Hepatocyte (in vitro differentiated cells): ENCODE data around the gene HOXD3. TPM values are rescaled to one million over a fixed set of nuclear protein-coding genes. Genes with fewer than 3 reads are reported as not detected.

Experiments used
- DNase-seq: peaks from one replicate; pipeline ENCODE4 v3.0.0-alpha.2; 2016; ENCODE audit warnings: low spot score
- H2AFZ ChIP-seq: fragments of 200-600 bp; sonication (generic); 2 replicates; pipeline ENCODE4 v1.6.0; 2016; ENCODE audit warnings: antibody characterized with exemption, mild to moderate bottlenecking
- H3K27ac ChIP-seq: fragments of 200-600 bp; sonication (generic); 2 replicates; pipeline ENCODE4 v1.5.1; 2016; ENCODE audit warnings: mild to moderate bottlenecking
- H3K27me3 ChIP-seq: fragments of 200-600 bp; sonication (generic); 2 replicates; pipeline ENCODE4 v1.6.1; 2016
- H3K36me3 ChIP-seq: fragments of 200-600 bp; sonication (generic); replicated peaks from 2 replicates; pipeline ENCODE4 v1.5.1; 2016; ENCODE audit warnings: low read depth; ENCODE audit not compliant: insufficient read depth
- H3K4me1 ChIP-seq: fragments of 200-600 bp; sonication (generic); 2 replicates; pipeline ENCODE4 v1.5.1; 2016; ENCODE audit warnings: mild to moderate bottlenecking, moderate library complexity; ENCODE audit not compliant: insufficient read depth
- H3K4me2 ChIP-seq: fragments of 200-600 bp; sonication (generic); 2 replicates; pipeline ENCODE4 v1.6.0; 2016
- H3K4me3 ChIP-seq: fragments of 200-600 bp; sonication (generic); 2 replicates; pipeline ENCODE4 v1.5.1; 2016; ENCODE audit warnings: mild to moderate bottlenecking
- H3K79me2 ChIP-seq: fragments of 200-600 bp; sonication (generic); 2 replicates; pipeline ENCODE4 v1.6.0; 2017; ENCODE audit warnings: mild to moderate bottlenecking
- H3K9me2 ChIP-seq: fragments of 200-600 bp; sonication (generic); replicated peaks from 2 replicates; pipeline ENCODE4 v1.6.0; 2017; ENCODE audit warnings: mild to moderate bottlenecking; ENCODE audit not compliant: insufficient read depth
- H3K9me3 ChIP-seq: fragments of 200-600 bp; sonication (generic); 2 replicates; pipeline ENCODE4 v1.5.1; 2016; ENCODE audit warnings: low read depth, mild to moderate bottlenecking
- H4K20me1 ChIP-seq: fragments of 200-600 bp; sonication (generic); 2 replicates; pipeline ENCODE4 v1.6.0; 2016; ENCODE audit warnings: mild to moderate bottlenecking; ENCODE audit not compliant: insufficient read depth, poor library complexity, severe bottlenecking
- EZH2 ChIP-seq: fragments of 200-600 bp; sonication (generic); IDR thresholded peaks from 2 replicates; pipeline ENCODE4 v1.6.1; 2016; ENCODE audit warnings: antibody characterized with exemption, mild to moderate bottlenecking, borderline replicate concordance
- EZH2phosphoT487 ChIP-seq: fragments of 200-600 bp; sonication (generic); IDR thresholded peaks from one replicate; pipeline ENCODE4 v1.6.1; 2018; ENCODE audit warnings: antibody characterized with exemption, mild to moderate bottlenecking, low read depth, moderate library complexity; ENCODE audit not compliant: unreplicated experiment, severe bottlenecking
- WGBS: methylation state at CpG from one replicate; pipeline ENCODE4 v1.1.6; 2016; ENCODE audit warnings: low lambda C conversion rate; ENCODE audit errors: missing lambda C conversion rate; 5-methylcytosine and 5-hydroxymethylcytosine counted together
- polyA plus RNA-seq: library from polyadenylated mRNA; unstranded; fragments of >200 nt; fragmentation: Nextera tagmentation; extraction: Ambion mirVana; gene quantifications from 2 replicates; pipeline ENCODE4 v1.2.1, GENCODE V29; 2016
- total RNA-seq: library from RNA; depleted of rRNA; stranded (reverse); fragments of >200 nt; gene quantifications from 2 replicates; pipeline ENCODE4 v1.2.3, GENCODE V29; 2014
- TF ChIP-seq, protein P1 (sequence below): fragments of 200-600 bp; sonication (generic); IDR thresholded peaks from 2 replicates; pipeline ENCODE4 v1.5.1; 2016; ENCODE audit warnings: antibody characterized with exemption, mild to moderate bottlenecking; ENCODE audit not compliant: poor library complexity

The HOXD3 gene
- total and polyA plus RNA-seq, 2 experiments from 2014 or later = 0.13 TPM; not detected in 1

DNA sequence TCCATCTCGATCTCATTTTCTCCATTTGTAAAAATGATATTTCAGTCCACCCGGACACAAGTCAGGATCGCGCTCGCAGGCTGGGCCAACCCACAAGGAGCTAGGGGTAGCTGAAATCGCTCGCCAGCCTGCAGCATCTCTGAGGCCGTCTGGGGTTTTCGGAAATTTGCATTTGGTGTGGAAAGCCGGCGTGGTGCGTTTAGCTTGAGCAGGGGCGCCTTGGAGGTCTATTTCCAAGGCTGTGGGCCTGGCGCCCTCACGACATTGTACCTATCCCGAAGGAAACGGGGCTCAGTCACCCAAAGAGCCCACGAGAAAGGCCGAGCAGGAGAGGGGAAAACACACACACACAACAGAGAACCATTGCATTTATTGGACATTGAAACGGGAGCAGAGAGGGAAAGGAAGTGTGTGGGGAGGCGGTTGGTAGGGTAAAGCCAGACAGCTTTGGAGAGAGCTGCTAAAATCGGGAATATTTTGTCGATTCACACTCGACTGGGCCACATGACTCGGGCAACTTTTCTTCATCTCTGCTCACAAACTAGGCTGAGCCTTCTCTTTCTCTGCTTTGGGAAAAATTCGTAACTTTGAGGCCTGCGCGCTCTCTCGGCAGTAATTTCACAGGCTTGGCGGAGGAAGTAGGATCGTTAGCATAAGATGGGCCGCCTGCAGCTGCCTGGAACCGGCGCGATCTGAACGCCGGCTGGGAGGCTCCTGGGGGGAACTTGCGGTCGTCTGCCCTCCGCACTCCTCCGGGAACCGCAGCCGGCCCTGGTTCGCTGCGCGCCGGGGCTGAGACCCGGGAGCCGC lies 28.7 kb upstream of the HOXD3 start:
- WGBS = 12% methylated on average over 49 of the region's 49 CpGs
- Histone ChIP-seq H3K4me2 (peak overlapping the region; percentile 91), H3K4me1 (peaks cover 14% of the 10 kb centered on the region), H3K9me3 (no peaks in the 10 kb centered on the region), H3K27ac (no peak overlapping the region), H3K36me3 (no peaks in the 10 kb centered on the region), H2AFZ (peak overlapping the region; percentile 55), H4K20me1 (no peaks in the 10 kb centered on the region), H3K4me3 (peak overlapping the region; percentile 56), H3K9me2 (no peaks in the 10 kb centered on the region), H3K79me2 (no peaks in the 10 kb centered on the region), H3K27me3 (peaks cover 91% of the 10 kb centered on the region)
- DNase-seq = no peak
- no peak for TF ChIP-seq EZH2
- TF ChIP-seq, protein P1, sequence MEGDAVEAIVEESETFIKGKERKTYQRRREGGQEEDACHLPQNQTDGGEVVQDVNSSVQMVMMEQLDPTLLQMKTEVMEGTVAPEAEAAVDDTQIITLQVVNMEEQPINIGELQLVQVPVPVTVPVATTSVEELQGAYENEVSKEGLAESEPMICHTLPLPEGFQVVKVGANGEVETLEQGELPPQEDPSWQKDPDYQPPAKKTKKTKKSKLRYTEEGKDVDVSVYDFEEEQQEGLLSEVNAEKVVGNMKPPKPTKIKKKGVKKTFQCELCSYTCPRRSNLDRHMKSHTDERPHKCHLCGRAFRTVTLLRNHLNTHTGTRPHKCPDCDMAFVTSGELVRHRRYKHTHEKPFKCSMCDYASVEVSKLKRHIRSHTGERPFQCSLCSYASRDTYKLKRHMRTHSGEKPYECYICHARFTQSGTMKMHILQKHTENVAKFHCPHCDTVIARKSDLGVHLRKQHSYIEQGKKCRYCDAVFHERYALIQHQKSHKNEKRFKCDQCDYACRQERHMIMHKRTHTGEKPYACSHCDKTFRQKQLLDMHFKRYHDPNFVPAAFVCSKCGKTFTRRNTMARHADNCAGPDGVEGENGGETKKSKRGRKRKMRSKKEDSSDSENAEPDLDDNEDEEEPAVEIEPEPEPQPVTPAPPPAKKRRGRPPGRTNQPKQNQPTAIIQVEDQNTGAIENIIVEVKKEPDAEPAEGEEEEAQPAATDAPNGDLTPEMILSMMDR = no peak
- no peak for TF ChIP-seq EZH2phosphoT487

DNA sequence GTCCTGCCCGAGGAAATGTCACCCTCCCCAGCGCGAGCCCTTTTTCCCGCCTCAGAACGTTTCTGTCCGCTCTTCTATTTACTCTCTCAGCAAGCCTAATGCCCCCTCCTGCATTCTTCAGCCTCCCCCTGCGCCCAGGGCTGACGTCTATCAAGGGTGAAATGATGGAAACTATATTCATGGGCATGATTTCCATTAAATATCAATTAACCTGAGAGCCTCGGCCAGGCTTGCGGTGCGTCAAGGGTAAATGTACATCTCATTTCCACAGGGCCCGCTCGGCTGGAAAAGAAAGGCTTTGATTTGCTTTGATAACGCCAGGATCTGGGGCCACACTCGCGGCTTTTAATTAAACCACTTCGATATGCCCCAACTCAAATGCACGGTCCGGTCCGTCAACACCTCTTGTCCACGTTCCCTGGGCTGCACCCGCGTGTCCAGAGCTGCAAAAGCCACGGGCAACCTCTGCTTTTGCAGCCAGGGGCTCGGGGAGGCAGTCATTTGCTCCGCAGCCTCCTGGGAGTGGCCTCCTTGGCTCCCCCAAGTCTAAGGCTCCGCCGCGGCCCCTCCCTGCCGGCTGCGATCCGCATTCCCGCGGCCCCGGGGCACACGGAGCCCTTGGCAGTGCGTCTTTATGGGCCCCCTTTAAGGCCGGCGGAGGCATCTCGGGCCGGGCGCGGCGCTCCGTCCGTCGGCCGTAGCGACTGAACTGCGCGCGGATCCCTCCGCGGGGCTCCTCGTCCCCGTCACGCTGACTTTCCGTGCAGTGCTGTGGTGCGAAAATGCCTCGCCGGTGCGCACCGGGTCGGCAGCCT lies 27.9 kb upstream of the HOXD3 start, which contains the start of gene HOXD8:
TSS of gene HOXD8 (plus strand) at position 724 of the 815 bp plus-strand sequence. CDS start 662 bp downstream, outside the sequence.
- Histone ChIP-seq H4K20me1 (no peaks in the 10 kb centered on the region), H3K36me3 (no peaks in the 10 kb centered on the region), H3K27me3 (peaks cover 91% of the 10 kb centered on the region), H3K27ac (no peak within 1 kb of the TSS), H2AFZ (peak within 1 kb of the TSS; percentile 55), H3K4me3 (peak within 1 kb of the TSS; percentile 56), H3K9me2 (no peaks in the 10 kb centered on the region), H3K9me3 (no peaks in the 10 kb centered on the region), H3K79me2 (no peaks in the 10 kb centered on the region), H3K4me1 (peaks cover 13% of the 10 kb centered on the region), H3K4me2 (peak within 1 kb of the TSS; percentile 91)
- 2% methylated on average over 54 of the region's 64 CpGs for WGBS
- peak; percentile 93 for TF ChIP-seq EZH2
- TF ChIP-seq EZH2phosphoT487 = no peak
- TF ChIP-seq, protein P1 = no peak
- peak; percentile 71 for DNase-seq

DNA sequence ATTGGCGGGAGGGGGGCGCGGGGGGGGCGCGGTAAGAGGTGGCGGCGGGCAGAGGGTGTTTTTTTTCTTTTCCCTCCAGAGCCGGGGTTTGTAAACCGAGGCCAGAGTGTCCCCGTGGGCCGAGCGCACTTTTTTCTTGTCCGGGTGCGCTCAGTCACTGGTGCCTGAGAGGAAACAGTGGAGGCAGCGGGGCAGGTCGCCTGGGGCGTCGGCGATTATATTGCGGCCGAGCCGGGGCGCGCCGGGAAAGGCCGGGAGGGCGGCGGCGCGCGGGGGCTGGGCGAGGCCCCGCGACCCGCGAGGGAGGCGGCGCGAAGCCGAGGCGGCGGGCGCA lies 27.3 kb upstream of the HOXD3 start:
- Histone ChIP-seq H2AFZ (peak overlapping the region; percentile 55), H3K9me2 (no peaks in the 10 kb centered on the region), H3K79me2 (no peaks in the 10 kb centered on the region), H3K9me3 (no peaks in the 10 kb centered on the region), H3K4me1 (peaks cover 13% of the 10 kb centered on the region), H3K36me3 (no peaks in the 10 kb centered on the region), H3K27me3 (peaks cover 91% of the 10 kb centered on the region), H3K27ac (no peak overlapping the region), H4K20me1 (no peaks in the 10 kb centered on the region), H3K4me3 (peak overlapping the region; percentile 56), H3K4me2 (peak overlapping the region; percentile 91)
- no peak for DNase-seq
- WGBS = 5% methylated on average over 8 of the region's 43 CpGs
- no peak for TF ChIP-seq EZH2phosphoT487
- no peak for TF ChIP-seq EZH2
- TF ChIP-seq, protein P1 = no peak
